Measurements from ENCODE around the gene DGKD. TPM values are rescaled to one million over a fixed set of nuclear protein-coding genes. Genes with fewer than 3 reads are reported as not detected.

The DGKD gene
- total RNA-seq, 1 experiment from 2014 or later: 41.4 TPM

DNA sequence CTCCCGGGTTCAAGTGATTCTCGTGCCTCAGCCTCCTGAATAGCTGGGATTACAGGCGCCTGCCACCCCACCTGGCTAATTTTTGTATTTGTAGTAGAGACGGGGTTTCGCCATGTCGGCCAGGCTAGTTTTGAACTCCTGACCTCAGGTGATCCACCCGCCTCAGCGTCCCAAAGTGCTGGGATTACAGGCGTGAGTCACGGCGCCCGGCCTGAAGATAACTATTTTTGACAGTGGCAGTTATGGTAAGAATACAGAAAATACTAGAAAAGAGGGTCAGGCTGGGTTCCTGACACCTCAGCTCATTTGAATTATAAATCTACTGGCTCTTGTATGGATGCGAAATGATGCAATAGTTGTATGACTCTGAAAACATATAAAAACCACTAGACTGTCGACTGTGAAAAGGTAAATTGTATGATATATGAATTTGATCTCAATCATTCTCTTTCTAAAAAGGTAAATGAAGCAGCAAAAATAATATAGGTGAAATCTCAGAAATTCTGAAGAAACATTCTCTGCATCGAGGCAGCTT lies 11.1 kb upstream of the DGKD start:
- CTCF ChIA-PET: interaction anchor here (1.7 to 4.2 kb wide), 2 partner anchors 11 to 105 kb away, joined by 4 to 34 read pairs; partner anchors contain the start of gene DGKD
- Mint-ChIP-seq H3K36me3 (no peaks in the 10 kb centered on the region), H3K27me3 (ENCODE audit: low read depth) (no peaks in the 10 kb centered on the region; the same call in 1 of the 2 replicates), H3K4me3 (no peak overlapping the region), H3K4me1 (no peaks in the 10 kb centered on the region), H3K9me3 (peaks cover 6% of the 10 kb centered on the region), H3K27ac (no peak overlapping the region)
- ATAC-seq (no peak), DNase-seq (ENCODE audit: low spot score) (no peak)
- no peak for TF ChIP-seq ESRRA (CRISPR knock-in tag; IDR thresholded peaks at IDR 0.05; ENCODE audit: borderline replicate concordance)
- TF ChIP-seq E2F5 (CRISPR knock-in tag; IDR thresholded peaks at IDR 0.05): no peak
- TF ChIP-seq MYBL2 (CRISPR knock-in tag; IDR thresholded peaks at IDR 0.05): no peak
- TF ChIP-seq PRRX2 (CRISPR knock-in tag; IDR thresholded peaks at IDR 0.05): no peak
- TF ChIP-seq, protein P1, sequence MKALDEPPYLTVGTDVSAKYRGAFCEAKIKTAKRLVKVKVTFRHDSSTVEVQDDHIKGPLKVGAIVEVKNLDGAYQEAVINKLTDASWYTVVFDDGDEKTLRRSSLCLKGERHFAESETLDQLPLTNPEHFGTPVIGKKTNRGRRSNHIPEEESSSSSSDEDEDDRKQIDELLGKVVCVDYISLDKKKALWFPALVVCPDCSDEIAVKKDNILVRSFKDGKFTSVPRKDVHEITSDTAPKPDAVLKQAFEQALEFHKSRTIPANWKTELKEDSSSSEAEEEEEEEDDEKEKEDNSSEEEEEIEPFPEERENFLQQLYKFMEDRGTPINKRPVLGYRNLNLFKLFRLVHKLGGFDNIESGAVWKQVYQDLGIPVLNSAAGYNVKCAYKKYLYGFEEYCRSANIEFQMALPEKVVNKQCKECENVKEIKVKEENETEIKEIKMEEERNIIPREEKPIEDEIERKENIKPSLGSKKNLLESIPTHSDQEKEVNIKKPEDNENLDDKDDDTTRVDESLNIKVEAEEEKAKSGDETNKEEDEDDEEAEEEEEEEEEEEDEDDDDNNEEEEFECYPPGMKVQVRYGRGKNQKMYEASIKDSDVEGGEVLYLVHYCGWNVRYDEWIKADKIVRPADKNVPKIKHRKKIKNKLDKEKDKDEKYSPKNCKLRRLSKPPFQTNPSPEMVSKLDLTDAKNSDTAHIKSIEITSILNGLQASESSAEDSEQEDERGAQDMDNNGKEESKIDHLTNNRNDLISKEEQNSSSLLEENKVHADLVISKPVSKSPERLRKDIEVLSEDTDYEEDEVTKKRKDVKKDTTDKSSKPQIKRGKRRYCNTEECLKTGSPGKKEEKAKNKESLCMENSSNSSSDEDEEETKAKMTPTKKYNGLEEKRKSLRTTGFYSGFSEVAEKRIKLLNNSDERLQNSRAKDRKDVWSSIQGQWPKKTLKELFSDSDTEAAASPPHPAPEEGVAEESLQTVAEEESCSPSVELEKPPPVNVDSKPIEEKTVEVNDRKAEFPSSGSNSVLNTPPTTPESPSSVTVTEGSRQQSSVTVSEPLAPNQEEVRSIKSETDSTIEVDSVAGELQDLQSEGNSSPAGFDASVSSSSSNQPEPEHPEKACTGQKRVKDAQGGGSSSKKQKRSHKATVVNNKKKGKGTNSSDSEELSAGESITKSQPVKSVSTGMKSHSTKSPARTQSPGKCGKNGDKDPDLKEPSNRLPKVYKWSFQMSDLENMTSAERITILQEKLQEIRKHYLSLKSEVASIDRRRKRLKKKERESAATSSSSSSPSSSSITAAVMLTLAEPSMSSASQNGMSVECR (CRISPR knock-in tag; IDR thresholded peaks at IDR 0.05; ENCODE audit: borderline replicate concordance): no peak
- TF ChIP-seq PREB (CRISPR knock-in tag; IDR thresholded peaks at IDR 0.05; ENCODE audit: borderline replicate concordance): no peak
- no peak for TF ChIP-seq NFE2L1 (CRISPR knock-in tag; IDR thresholded peaks at IDR 0.05)
- TF ChIP-seq, protein P2, sequence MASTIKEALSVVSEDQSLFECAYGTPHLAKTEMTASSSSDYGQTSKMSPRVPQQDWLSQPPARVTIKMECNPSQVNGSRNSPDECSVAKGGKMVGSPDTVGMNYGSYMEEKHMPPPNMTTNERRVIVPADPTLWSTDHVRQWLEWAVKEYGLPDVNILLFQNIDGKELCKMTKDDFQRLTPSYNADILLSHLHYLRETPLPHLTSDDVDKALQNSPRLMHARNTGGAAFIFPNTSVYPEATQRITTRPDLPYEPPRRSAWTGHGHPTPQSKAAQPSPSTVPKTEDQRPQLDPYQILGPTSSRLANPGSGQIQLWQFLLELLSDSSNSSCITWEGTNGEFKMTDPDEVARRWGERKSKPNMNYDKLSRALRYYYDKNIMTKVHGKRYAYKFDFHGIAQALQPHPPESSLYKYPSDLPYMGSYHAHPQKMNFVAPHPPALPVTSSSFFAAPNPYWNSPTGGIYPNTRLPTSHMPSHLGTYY (CRISPR knock-in tag; IDR thresholded peaks at IDR 0.05): no peak
- no peak for TF ChIP-seq JAZF1 (CRISPR knock-in tag; IDR thresholded peaks at IDR 0.05)
- no peak for TF ChIP-seq USF2 (CRISPR knock-in tag; IDR thresholded peaks at IDR 0.05)
- TF ChIP-seq ZBTB43 (CRISPR knock-in tag; IDR thresholded peaks at IDR 0.05): no peak
- TF ChIP-seq, protein P3, sequence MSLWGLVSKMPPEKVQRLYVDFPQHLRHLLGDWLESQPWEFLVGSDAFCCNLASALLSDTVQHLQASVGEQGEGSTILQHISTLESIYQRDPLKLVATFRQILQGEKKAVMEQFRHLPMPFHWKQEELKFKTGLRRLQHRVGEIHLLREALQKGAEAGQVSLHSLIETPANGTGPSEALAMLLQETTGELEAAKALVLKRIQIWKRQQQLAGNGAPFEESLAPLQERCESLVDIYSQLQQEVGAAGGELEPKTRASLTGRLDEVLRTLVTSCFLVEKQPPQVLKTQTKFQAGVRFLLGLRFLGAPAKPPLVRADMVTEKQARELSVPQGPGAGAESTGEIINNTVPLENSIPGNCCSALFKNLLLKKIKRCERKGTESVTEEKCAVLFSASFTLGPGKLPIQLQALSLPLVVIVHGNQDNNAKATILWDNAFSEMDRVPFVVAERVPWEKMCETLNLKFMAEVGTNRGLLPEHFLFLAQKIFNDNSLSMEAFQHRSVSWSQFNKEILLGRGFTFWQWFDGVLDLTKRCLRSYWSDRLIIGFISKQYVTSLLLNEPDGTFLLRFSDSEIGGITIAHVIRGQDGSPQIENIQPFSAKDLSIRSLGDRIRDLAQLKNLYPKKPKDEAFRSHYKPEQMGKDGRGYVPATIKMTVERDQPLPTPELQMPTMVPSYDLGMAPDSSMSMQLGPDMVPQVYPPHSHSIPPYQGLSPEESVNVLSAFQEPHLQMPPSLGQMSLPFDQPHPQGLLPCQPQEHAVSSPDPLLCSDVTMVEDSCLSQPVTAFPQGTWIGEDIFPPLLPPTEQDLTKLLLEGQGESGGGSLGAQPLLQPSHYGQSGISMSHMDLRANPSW (CRISPR knock-in tag; conservative IDR thresholded peaks at IDR 0.05; ENCODE audit: low read depth): no peak
- TF ChIP-seq CREM (CRISPR knock-in tag; IDR thresholded peaks at IDR 0.05): no peak
- TF ChIP-seq CREB1 (CRISPR knock-in tag; IDR thresholded peaks at IDR 0.05): no peak
- no peak for TF ChIP-seq NR1H2 (CRISPR knock-in tag; IDR thresholded peaks at IDR 0.05)
- no peak for TF ChIP-seq NFATC4 (CRISPR knock-in tag; IDR thresholded peaks at IDR 0.05)
- TF ChIP-seq MXD4 (CRISPR knock-in tag; IDR thresholded peaks at IDR 0.05; ENCODE audit: borderline replicate concordance): no peak
- no peak for TF ChIP-seq IRF1 (CRISPR knock-in tag; IDR thresholded peaks at IDR 0.05)
- no peak for TF ChIP-seq NFYB (CRISPR knock-in tag; conservative IDR thresholded peaks at IDR 0.05; ENCODE audit: low read depth)
- POLR2A ChIA-PET: interaction anchor here (0.6 kb wide), 1 partner anchor 1539 kb away, joined by 3 read pairs; no protein-coding TSS in a partner anchor
